BLaER1 (cell line): Measurements from ENCODE around the gene MCF2L2.
"Not testable (repeated sequence)": the region's sequence is repeated elsewhere in the genome, so short reads cannot be mapped to it uniquely, and the experiment has no call there.

Source experiments
- H3K27ac ChIP-seq: shearing (Covaris generic); formaldehyde crosslinking; 2 replicates; pipeline ENCODE4 v1.8.1; 2022
- H3K27me3 ChIP-seq: shearing (Covaris generic); formaldehyde crosslinking; 2 replicates; pipeline ENCODE4 v1.8.1; 2022
- H3K36me3 ChIP-seq: shearing (Covaris generic); formaldehyde crosslinking; 2 replicates; pipeline ENCODE4 v1.8.1; 2022
- H3K4me1 ChIP-seq: shearing (Covaris generic); formaldehyde crosslinking; 2 replicates; pipeline ENCODE4 v1.8.1; 2022
- H3K4me2 ChIP-seq: shearing (Covaris generic); formaldehyde crosslinking; 2 replicates; pipeline ENCODE4 v1.8.1; 2022
- H3K4me3 ChIP-seq: shearing (Covaris generic); formaldehyde crosslinking; 2 replicates; pipeline ENCODE4 v1.8.1; 2022
- H3K9ac ChIP-seq: shearing (Covaris generic); formaldehyde crosslinking; 2 replicates; pipeline ENCODE4 v1.8.1; 2022
- H3K9me3 ChIP-seq: shearing (Covaris generic); formaldehyde crosslinking; 2 replicates; pipeline ENCODE4 v1.8.1; 2022
- H4K20me1 ChIP-seq: shearing (Covaris generic); formaldehyde crosslinking; 2 replicates; pipeline ENCODE4 v1.8.1; 2022
- Cebpa-rat ChIP-seq: shearing (Covaris generic); IDR thresholded peaks from 2 replicates; pipeline ENCODE4 v1.8.1; 2022

Gene MCF2L2

GRCh38 chr3:183385698-183386613, 42.5 kb downstream of the MCF2L2 start:
- Histone ChIP-seq H3K9me3 (no peaks in the 10 kb centered on the region), H3K4me2 (no peak overlapping the region), H3K9ac (no peak overlapping the region), H3K27me3 (no peaks in the 10 kb centered on the region), H3K4me3 (no peak overlapping the region), H4K20me1 (no peaks in the 10 kb centered on the region), H3K36me3 (no peaks in the 10 kb centered on the region), H3K27ac (no peak overlapping the region), H3K4me1 (peaks cover 5% of the 10 kb centered on the region; the same call in 1 of the 2 replicates)
- no peak for TF ChIP-seq Cebpa-rat

GRCh38 chr3:183381673-183382072, 46.7 kb downstream of the MCF2L2 start:
- H4K20me1 ChIP-seq: no peaks in the 10 kb centered on the region
- H3K27me3 ChIP-seq: no peaks in the 10 kb centered on the region
- H3K4me1 ChIP-seq: peaks cover 5% of the 10 kb centered on the region; the same call in 1 of the 2 replicates
- no peak overlapping the region for H3K27ac ChIP-seq
- no peak for TF ChIP-seq Cebpa-rat
- H3K4me2 ChIP-seq: no peak overlapping the region
- no peaks in the 10 kb centered on the region for H3K9me3 ChIP-seq
- H3K36me3 ChIP-seq: peaks cover 12% of the 10 kb centered on the region; the same call in 1 of the 2 replicates
- H3K4me3 ChIP-seq: no peak overlapping the region
- H3K9ac ChIP-seq: no peak overlapping the region

- Histone ChIP-seq H3K4me3 (no peak overlapping the region), H3K27me3 (no peaks in the 10 kb centered on the region)
Observed at GRCh38 chr3:183381179-183381578, 47.2 kb downstream of the MCF2L2 start.

GRCh38 chr3:183378951-183379350, 49.5 kb downstream of the MCF2L2 start:
- H3K27ac ChIP-seq: no peak overlapping the region
- no peak for TF ChIP-seq Cebpa-rat
- H3K36me3 ChIP-seq: peaks cover 12% of the 10 kb centered on the region; the same call in 1 of the 2 replicates
- no peak overlapping the region for H3K9ac ChIP-seq
- H4K20me1 ChIP-seq: no peaks in the 10 kb centered on the region
- H3K4me2 ChIP-seq: no peak overlapping the region
- no peaks in the 10 kb centered on the region for H3K9me3 ChIP-seq
- no peak overlapping the region for H3K4me3 ChIP-seq
- no peaks in the 10 kb centered on the region for H3K27me3 ChIP-seq
- peaks cover 5% of the 10 kb centered on the region; the same call in 1 of the 2 replicates for H3K4me1 ChIP-seq

More at GRCh38 chr3:183381179-183381578, 47.2 kb downstream of the MCF2L2 start:
- peaks cover 12% of the 10 kb centered on the region; the same call in 1 of the 2 replicates for H3K36me3 ChIP-seq
- H3K27ac ChIP-seq: no peak overlapping the region
- no peaks in the 10 kb centered on the region for H3K9me3 ChIP-seq
- H3K4me1 ChIP-seq: peaks cover 5% of the 10 kb centered on the region; the same call in 1 of the 2 replicates
- no peak overlapping the region for H3K9ac ChIP-seq
- no peak overlapping the region for H3K4me2 ChIP-seq
- H4K20me1 ChIP-seq: no peaks in the 10 kb centered on the region
- no peak for TF ChIP-seq Cebpa-rat

GRCh38 chr3:183378545-183378944, 49.9 kb downstream of the MCF2L2 start:
- no peak overlapping the region for H3K27ac ChIP-seq
- no peak overlapping the region for H3K4me3 ChIP-seq
- no peaks in the 10 kb centered on the region for H3K27me3 ChIP-seq
- H3K9me3 ChIP-seq: no peaks in the 10 kb centered on the region
- peaks cover 12% of the 10 kb centered on the region; the same call in 1 of the 2 replicates for H3K36me3 ChIP-seq
- H3K4me2 ChIP-seq: no peak overlapping the region
- no peak overlapping the region for H3K9ac ChIP-seq
- peaks cover 5% of the 10 kb centered on the region; the same call in 1 of the 2 replicates for H3K4me1 ChIP-seq
- TF ChIP-seq Cebpa-rat: no peak
- H4K20me1 ChIP-seq: no peaks in the 10 kb centered on the region

GRCh38 chr3:183378008-183378407, 50.4 kb downstream of the MCF2L2 start:
- H3K9ac ChIP-seq: no peak overlapping the region
- no peaks in the 10 kb centered on the region for H3K9me3 ChIP-seq
- H4K20me1 ChIP-seq: no peaks in the 10 kb centered on the region
- H3K4me1 ChIP-seq: peaks cover 5% of the 10 kb centered on the region; the same call in 1 of the 2 replicates
- no peak overlapping the region for H3K4me3 ChIP-seq
- no peak overlapping the region for H3K4me2 ChIP-seq
- H3K27me3 ChIP-seq: no peaks in the 10 kb centered on the region
- no peak for TF ChIP-seq Cebpa-rat
- peaks cover 12% of the 10 kb centered on the region; the same call in 1 of the 2 replicates for H3K36me3 ChIP-seq
- H3K27ac ChIP-seq: no peak overlapping the region

GRCh38 chr3:183377307-183377959, 51.0 kb downstream of the MCF2L2 start:
- H3K9me3 ChIP-seq: no peaks in the 10 kb centered on the region
- no peak overlapping the region for H3K27ac ChIP-seq
- H3K4me1 ChIP-seq: peaks cover 5% of the 10 kb centered on the region; the same call in 1 of the 2 replicates
- H3K4me2 ChIP-seq: no peak overlapping the region
- H3K9ac ChIP-seq: no peak overlapping the region
- no peak for TF ChIP-seq Cebpa-rat
- H3K36me3 ChIP-seq: peaks cover 12% of the 10 kb centered on the region; the same call in 1 of the 2 replicates
- H4K20me1 ChIP-seq: no peaks in the 10 kb centered on the region
- H3K4me3 ChIP-seq: no peak overlapping the region
- no peaks in the 10 kb centered on the region for H3K27me3 ChIP-seq

GRCh38 chr3:183375787-183376186, 52.6 kb downstream of the MCF2L2 start:
- no peak for TF ChIP-seq Cebpa-rat
- Histone ChIP-seq H4K20me1 (no peaks in the 10 kb centered on the region), H3K4me1 (no peaks in the 10 kb centered on the region), H3K36me3 (peaks cover 12% of the 10 kb centered on the region; the same call in 1 of the 2 replicates), H3K27ac (no peak overlapping the region), H3K27me3 (no peaks in the 10 kb centered on the region), H3K9me3 (no peaks in the 10 kb centered on the region), H3K9ac (no peak overlapping the region), H3K4me2 (no peak overlapping the region), H3K4me3 (no peak overlapping the region)

GRCh38 chr3:183375337-183375736, 53.1 kb downstream of the MCF2L2 start:
- Histone ChIP-seq H3K27ac (no peak overlapping the region), H3K9me3 (no peaks in the 10 kb centered on the region), H3K9ac (no peak overlapping the region), H3K4me1 (no peaks in the 10 kb centered on the region), H3K4me3 (no peak overlapping the region), H3K36me3 (peaks cover 12% of the 10 kb centered on the region; the same call in 1 of the 2 replicates), H4K20me1 (no peaks in the 10 kb centered on the region), H3K27me3 (no peaks in the 10 kb centered on the region), H3K4me2 (no peak overlapping the region)
- no peak for TF ChIP-seq Cebpa-rat

GRCh38 chr3:183372911-183373310, 55.5 kb downstream of the MCF2L2 start:
- Histone ChIP-seq H3K27me3 (no peaks in the 10 kb centered on the region), H3K9me3 (no peaks in the 10 kb centered on the region), H3K9ac (no peak overlapping the region), H3K27ac (no peak overlapping the region), H3K36me3 (no peaks in the 10 kb centered on the region), H3K4me2 (no peak overlapping the region), H3K4me1 (no peaks in the 10 kb centered on the region), H3K4me3 (no peak overlapping the region), H4K20me1 (no peaks in the 10 kb centered on the region)
- no peak for TF ChIP-seq Cebpa-rat

GRCh38 chr3:183371600-183371968, 56.8 kb downstream of the MCF2L2 start:
- not testable (repeated sequence) for H3K4me2 ChIP-seq, H3K9ac ChIP-seq, H3K9me3 ChIP-seq, H3K36me3 ChIP-seq, H4K20me1 ChIP-seq, H3K4me3 ChIP-seq, H3K27me3 ChIP-seq, H3K27ac ChIP-seq, H3K4me1 ChIP-seq
